Measurements from ENCODE around the gene FOXP4. TPM values are rescaled to one million over a fixed set of nuclear protein-coding genes. Genes with fewer than 3 reads are reported as not detected.

Gene FOXP4
- total and polyA plus RNA-seq, 2 donors (not counting 1 experiment from before 2014, with no cell fraction given): 0.81 to 1.8 TPM

DNA sequence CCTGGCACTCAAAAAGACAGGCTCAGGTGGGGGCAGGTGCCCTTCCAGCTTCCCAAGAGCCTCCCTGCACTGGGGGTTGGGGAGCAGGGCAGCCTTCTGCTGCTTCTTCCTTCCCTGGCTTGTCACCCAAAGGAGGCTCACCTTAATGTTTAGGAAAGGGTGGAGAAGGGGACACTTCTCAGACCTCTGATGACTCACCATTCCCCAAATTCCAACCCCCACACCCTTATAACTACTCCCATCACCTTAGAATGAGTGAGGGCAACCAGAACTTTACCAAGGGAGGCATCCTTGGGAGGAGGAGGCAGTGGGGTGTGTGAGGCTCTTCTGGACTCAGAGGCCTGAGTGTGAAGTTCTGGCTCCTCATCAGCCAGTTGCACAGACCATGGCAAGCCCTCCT is 15.2 kb upstream of the FOXP4 start:
- Histone ChIP-seq H4K20me1 (ENCODE audit: control insufficient read depth, extremely low read depth, insufficient read depth, low read length) (no peaks in the 10 kb centered on the region), H2AFZ (ENCODE audit: low read length) (no peak overlapping the region), H3K79me2 (ENCODE audit: control insufficient read depth, insufficient read depth, low read length) (no peaks in the 10 kb centered on the region), H3K4me3 (replicated peaks in 1 of 4; ENCODE audit: control extremely low read depth in 1 of 4, insufficient read depth in 1 of 4, low read depth in 3 of 4, low read length in 4 of 4) (no peak overlapping the region), H3K36me3 (ENCODE audit: control insufficient read depth, insufficient read depth, low read length) (no peaks in the 10 kb centered on the region), H3K4me1 (ENCODE audit: control insufficient read depth, extremely low read depth, insufficient read depth, low read length) (no peaks in the 10 kb centered on the region), H3K27me3 (ENCODE audit: control insufficient read depth, insufficient read depth, low read length) (peaks cover 37% of the 10 kb centered on the region), H3K9ac (ENCODE audit: insufficient read depth, low read length) (no peak overlapping the region), H3K4me2 (ENCODE audit: extremely low read depth, insufficient read depth, low read length) (no peak overlapping the region), H3K9me3 (ENCODE audit: control insufficient read depth, insufficient read depth, low read depth, low read length) (no peaks in the 10 kb centered on the region), H3K27ac (ENCODE audit: insufficient read depth, low read length) (no peak overlapping the region)
- DNase-seq (ENCODE audit: low read depth in 2 of 2): no peak
- TF ChIP-seq EZH2 (IDR thresholded peaks at IDR 0.05; ENCODE audit: low read length, missing control alignments): no peak
- TF ChIP-seq, protein P1, sequence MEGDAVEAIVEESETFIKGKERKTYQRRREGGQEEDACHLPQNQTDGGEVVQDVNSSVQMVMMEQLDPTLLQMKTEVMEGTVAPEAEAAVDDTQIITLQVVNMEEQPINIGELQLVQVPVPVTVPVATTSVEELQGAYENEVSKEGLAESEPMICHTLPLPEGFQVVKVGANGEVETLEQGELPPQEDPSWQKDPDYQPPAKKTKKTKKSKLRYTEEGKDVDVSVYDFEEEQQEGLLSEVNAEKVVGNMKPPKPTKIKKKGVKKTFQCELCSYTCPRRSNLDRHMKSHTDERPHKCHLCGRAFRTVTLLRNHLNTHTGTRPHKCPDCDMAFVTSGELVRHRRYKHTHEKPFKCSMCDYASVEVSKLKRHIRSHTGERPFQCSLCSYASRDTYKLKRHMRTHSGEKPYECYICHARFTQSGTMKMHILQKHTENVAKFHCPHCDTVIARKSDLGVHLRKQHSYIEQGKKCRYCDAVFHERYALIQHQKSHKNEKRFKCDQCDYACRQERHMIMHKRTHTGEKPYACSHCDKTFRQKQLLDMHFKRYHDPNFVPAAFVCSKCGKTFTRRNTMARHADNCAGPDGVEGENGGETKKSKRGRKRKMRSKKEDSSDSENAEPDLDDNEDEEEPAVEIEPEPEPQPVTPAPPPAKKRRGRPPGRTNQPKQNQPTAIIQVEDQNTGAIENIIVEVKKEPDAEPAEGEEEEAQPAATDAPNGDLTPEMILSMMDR (conservative IDR thresholded peaks at IDR 0.05 in 1 of 2, IDR thresholded peaks at IDR 0.05 in 1 of 2; ENCODE audit: low read depth in 1 of 2, low read length in 2 of 2): no peak

DNA sequence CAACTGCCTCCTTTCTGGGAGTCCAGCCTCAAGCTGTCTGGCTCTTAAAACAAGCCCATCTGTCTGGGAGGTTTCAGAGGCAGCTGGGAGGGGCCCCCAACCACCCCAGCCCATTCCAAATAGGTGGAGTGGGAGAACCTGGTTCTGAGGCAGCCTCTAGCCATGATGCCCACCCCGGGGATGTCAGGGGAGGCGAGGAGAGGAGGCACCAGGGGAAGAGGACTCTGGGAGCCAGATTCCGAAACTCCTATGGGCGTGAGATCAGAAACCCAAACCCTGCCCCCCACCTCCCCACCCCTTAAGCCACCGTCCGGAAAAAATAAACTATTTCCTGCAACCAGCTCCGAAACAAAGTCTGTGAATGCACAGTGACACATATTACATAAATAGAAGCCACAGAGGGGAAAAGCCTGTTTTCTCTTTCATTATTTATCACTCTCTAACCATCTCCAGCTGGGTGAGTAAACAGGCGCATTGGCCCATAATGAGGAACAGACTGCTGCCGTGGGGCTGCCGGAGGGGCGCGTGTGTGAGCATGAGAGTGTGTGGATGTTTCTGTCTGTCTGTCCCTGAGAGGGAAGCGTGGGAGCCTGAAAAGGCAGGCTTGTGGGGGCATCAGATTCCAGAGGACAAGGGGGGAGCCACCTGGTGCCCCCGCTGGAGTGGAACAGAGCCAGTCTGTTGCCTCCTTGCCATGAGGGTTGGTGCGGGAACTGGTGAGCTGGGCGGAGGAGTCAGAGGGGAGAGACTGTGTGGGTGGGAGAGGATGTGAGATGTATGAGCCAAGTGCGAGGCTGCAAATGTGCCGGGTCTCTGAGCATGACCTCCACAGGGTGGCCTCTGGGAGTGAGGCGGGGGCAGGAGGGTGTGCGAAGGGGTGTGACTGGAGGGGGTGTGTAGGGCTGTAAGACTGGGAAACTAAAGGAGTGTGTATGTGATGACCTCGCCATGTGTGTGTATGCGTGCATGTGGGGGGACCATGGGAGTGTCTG is 14.3 kb upstream of the FOXP4 start:
- Histone ChIP-seq H3K9me3 (ENCODE audit: control insufficient read depth, insufficient read depth, low read depth, low read length) (no peaks in the 10 kb centered on the region), H3K79me2 (ENCODE audit: control insufficient read depth, insufficient read depth, low read length) (no peaks in the 10 kb centered on the region), H3K4me2 (ENCODE audit: extremely low read depth, insufficient read depth, low read length) (peak overlapping the region; percentile 25), H3K4me1 (ENCODE audit: control insufficient read depth, extremely low read depth, insufficient read depth, low read length) (no peaks in the 10 kb centered on the region), H3K9ac (ENCODE audit: insufficient read depth, low read length) (no peak overlapping the region), H2AFZ (ENCODE audit: low read length) (no peak overlapping the region), H3K4me3 (replicated peaks in 1 of 4; ENCODE audit: control extremely low read depth in 1 of 4, insufficient read depth in 1 of 4, low read depth in 3 of 4, low read length in 4 of 4) (no peak overlapping the region), H3K27me3 (ENCODE audit: control insufficient read depth, insufficient read depth, low read length) (peaks cover 34% of the 10 kb centered on the region), H3K36me3 (ENCODE audit: control insufficient read depth, insufficient read depth, low read length) (no peaks in the 10 kb centered on the region), H4K20me1 (ENCODE audit: control insufficient read depth, extremely low read depth, insufficient read depth, low read length) (no peaks in the 10 kb centered on the region), H3K27ac (ENCODE audit: insufficient read depth, low read length) (no peak overlapping the region)
- peak; percentile 8 to 49 for DNase-seq (ENCODE audit: low read depth in 2 of 2)
- no peak for TF ChIP-seq EZH2 (IDR thresholded peaks at IDR 0.05; ENCODE audit: low read length, missing control alignments)
- TF ChIP-seq, protein P1 (conservative IDR thresholded peaks at IDR 0.05 in 1 of 2, IDR thresholded peaks at IDR 0.05 in 1 of 2; ENCODE audit: low read depth in 1 of 2, low read length in 2 of 2): no peak

DNA sequence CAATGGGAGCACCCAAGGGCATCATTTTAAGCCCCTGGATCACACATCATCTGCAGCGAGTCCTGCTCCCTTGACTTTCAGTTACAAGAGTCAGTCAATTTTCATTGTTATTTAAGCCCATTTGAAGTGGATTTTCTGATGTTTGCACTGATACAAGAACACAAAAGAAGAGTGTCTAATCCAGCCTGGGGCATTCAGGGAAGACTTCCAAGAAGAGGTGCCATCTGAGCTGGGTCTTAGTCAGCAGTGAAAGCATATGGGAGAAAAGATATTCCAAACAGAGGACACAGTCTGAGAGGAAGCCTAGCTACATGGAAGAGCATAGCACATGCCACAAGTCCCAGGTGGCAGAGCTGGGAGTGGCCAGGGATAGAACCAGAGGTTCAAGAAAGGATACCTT is 10.4 kb upstream of the FOXP4 start:
- Histone ChIP-seq H4K20me1 (ENCODE audit: control insufficient read depth, extremely low read depth, insufficient read depth, low read length) (no peaks in the 10 kb centered on the region), H3K4me3 (replicated peaks in 1 of 4; ENCODE audit: control extremely low read depth in 1 of 4, insufficient read depth in 1 of 4, low read depth in 3 of 4, low read length in 4 of 4) (no peak overlapping the region), H3K27me3 (ENCODE audit: control insufficient read depth, insufficient read depth, low read length) (peaks cover 12% of the 10 kb centered on the region), H3K36me3 (ENCODE audit: control insufficient read depth, insufficient read depth, low read length) (no peaks in the 10 kb centered on the region), H3K79me2 (ENCODE audit: control insufficient read depth, insufficient read depth, low read length) (no peaks in the 10 kb centered on the region), H2AFZ (ENCODE audit: low read length) (no peak overlapping the region), H3K4me1 (ENCODE audit: control insufficient read depth, extremely low read depth, insufficient read depth, low read length) (no peaks in the 10 kb centered on the region), H3K9me3 (ENCODE audit: control insufficient read depth, insufficient read depth, low read depth, low read length) (no peaks in the 10 kb centered on the region), H3K9ac (ENCODE audit: insufficient read depth, low read length) (no peak overlapping the region), H3K4me2 (ENCODE audit: extremely low read depth, insufficient read depth, low read length) (no peak overlapping the region), H3K27ac (ENCODE audit: insufficient read depth, low read length) (no peak overlapping the region)
- TF ChIP-seq EZH2 (IDR thresholded peaks at IDR 0.05; ENCODE audit: low read length, missing control alignments): no peak
- TF ChIP-seq, protein P1 (conservative IDR thresholded peaks at IDR 0.05 in 1 of 2, IDR thresholded peaks at IDR 0.05 in 1 of 2; ENCODE audit: low read depth in 1 of 2, low read length in 2 of 2): no peak
- no peak for DNase-seq (ENCODE audit: low read depth in 2 of 2)

Measured in fibroblast of lung (primary cell).